Mammary epithelial cell (primary cell): ENCODE measurements around the gene S100B.

Source experiments
- EZH2 ChIP-seq: IDR thresholded peaks from 2 replicates; pipeline ENCODE4 v1.6.1; 2012; ENCODE audit warnings: low read length, inconsistent platforms, borderline replicate concordance
- TF ChIP-seq, protein P1 (sequence below), 2 donors: IDR thresholded peaks in 1 of 2; conservative IDR thresholded peaks in 1 of 2; 2 replicates each; pipeline ENCODE4 v1.5.1; 2011 to 2012; ENCODE audit warnings: inconsistent platforms in 2 of 2, low read length in 2 of 2, mild to moderate bottlenecking in 2 of 2, control low read depth in 1 of 2, low read depth in 1 of 2; ENCODE audit not compliant: insufficient read depth in 1 of 2; ENCODE audit errors: extremely low read depth in 1 of 2

DNA sequence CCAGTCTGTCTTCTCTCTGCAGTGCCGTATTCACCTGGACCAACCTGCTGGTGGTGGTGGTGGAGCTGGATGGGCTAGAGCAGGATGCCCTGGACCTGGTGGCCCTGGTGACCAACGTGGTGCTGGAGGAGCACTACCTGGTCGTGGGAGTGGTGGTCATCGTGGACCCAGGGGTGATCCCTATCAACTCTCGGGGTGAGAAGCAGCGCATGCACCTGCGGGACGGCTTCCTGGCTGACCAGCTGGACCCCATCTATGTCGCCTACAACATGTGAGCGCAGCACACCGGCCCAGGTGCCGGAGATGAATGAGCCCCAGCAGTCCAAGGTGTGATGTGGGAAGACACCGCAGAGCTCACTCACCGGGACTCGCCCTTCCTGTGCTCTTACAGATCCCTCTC is 37.5 kb downstream of the S100B start:
- TF ChIP-seq, protein P1, sequence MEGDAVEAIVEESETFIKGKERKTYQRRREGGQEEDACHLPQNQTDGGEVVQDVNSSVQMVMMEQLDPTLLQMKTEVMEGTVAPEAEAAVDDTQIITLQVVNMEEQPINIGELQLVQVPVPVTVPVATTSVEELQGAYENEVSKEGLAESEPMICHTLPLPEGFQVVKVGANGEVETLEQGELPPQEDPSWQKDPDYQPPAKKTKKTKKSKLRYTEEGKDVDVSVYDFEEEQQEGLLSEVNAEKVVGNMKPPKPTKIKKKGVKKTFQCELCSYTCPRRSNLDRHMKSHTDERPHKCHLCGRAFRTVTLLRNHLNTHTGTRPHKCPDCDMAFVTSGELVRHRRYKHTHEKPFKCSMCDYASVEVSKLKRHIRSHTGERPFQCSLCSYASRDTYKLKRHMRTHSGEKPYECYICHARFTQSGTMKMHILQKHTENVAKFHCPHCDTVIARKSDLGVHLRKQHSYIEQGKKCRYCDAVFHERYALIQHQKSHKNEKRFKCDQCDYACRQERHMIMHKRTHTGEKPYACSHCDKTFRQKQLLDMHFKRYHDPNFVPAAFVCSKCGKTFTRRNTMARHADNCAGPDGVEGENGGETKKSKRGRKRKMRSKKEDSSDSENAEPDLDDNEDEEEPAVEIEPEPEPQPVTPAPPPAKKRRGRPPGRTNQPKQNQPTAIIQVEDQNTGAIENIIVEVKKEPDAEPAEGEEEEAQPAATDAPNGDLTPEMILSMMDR (conservative IDR thresholded peaks at IDR 0.05 in 1 of 2, IDR thresholded peaks at IDR 0.05 in 1 of 2; ENCODE audit: extremely low read depth in 1 of 2, insufficient read depth in 1 of 2, low read depth in 1 of 2, low read length in 2 of 2) = no peak
- no peak for TF ChIP-seq EZH2
